Measurements from ENCODE around the gene ANKRD9. TPM values are rescaled to one million over a fixed set of nuclear protein-coding genes. Genes with fewer than 3 reads are reported as not detected.
"Not testable (repeated sequence)": the region's sequence is repeated elsewhere in the genome, so short reads cannot be mapped to it uniquely, and the experiment has no call there.

ANKRD9 gene
- total RNA-seq, 1 experiment from 2014 or later = 23.6 TPM

DNA sequence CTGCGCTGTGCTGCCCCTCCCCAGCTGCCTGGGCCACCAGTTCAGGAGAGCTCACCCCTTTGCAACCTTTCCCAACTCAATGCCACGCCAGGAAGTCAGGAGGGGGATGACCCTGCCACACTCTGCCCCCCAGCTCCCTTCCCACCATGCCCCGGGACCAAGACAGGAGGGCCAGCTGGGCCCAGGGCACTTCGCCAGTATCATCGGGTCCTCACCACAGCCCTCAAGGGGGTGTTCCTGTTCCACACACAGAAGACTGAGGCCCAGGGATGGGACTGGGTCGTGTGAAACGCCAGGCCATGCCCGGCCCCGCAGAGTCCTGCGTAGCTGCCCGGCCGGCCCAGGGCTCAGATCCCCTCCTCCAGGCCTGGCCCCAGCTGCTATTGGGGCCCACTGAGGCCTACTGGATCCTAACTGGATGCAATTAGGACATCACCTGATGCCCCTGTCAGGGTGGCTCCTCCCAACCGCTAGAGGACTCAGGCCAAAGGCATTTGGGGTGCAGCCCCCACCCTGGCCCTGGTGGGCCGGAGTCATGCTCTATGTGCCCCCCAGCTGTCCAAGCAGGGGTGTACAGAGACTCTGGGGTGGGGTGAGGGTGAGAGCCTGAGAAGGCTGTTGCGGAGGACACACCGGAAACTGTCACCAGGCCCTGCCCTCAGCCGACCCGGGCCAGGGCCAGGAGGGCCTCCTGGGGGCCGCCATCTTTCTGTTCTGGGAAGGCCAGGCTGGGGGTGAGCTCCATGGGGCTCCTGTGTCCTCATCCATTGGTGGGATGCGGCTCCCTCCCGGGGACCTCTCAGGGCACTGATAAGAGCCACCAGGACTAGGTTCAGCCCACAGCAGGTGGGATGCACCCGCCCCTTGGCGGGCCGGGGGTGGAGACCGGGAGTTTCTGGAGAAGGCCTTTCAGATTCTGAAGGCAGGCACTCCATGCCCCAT is 29.3 kb upstream of the ANKRD9 start:
- no peak for DNase-seq (ENCODE audit: low spot score)

DNA sequence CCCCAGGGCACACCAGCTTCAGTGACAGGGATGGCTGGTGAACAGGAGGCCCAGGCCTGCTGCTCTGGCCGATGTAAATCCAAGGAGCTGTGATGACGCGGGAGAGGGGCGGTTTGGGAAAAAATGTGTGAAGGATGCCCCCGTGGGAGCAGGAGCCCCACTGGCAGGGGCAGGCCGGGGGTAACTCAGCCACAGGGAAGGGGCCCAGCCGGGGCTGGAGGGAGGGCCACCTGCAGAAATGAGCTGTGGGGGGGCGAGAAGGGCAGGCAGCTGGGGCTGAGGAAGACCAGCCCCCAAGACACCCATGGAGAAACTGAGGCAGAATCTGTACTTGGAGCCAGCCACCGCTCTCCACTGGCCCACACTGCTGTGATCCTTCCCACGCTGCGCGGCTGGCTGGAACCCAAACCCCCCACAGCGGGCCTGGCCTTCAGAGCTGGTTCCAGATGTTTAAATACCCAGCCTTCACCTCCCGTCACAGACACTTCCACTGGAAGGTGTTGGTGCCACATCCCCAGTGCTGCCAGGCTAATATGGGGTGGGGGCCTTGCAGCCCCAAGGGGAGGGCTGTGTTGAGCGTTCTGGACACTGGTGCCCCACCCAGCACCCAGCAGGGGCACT is 28.5 kb upstream of the ANKRD9 start:
- no peak for DNase-seq (ENCODE audit: low spot score)

DNA sequence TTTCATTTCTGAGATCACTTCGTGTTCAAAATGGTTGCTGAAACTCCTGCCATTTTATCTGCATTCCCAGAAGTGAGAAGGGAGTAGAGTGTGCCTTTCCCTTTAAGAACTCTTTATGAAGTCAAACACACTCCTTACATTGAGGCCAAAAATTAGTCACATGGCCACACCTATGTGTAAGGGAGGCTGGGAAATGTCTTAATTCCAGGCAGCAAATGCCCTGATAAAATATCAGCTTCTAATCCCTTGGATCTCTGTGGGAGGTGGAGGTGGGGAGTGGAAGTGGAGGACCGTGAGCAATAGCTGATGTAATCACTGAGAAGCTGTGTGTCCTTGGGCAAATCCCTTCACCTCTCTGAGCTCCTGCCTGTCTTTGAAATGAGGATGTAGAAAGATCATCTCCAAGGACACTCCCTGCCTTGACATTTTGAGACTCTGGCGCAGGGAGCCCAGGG is 22.7 kb upstream of the ANKRD9 start:
- DNase-seq (ENCODE audit: low spot score) = peak; percentile 23

DNA sequence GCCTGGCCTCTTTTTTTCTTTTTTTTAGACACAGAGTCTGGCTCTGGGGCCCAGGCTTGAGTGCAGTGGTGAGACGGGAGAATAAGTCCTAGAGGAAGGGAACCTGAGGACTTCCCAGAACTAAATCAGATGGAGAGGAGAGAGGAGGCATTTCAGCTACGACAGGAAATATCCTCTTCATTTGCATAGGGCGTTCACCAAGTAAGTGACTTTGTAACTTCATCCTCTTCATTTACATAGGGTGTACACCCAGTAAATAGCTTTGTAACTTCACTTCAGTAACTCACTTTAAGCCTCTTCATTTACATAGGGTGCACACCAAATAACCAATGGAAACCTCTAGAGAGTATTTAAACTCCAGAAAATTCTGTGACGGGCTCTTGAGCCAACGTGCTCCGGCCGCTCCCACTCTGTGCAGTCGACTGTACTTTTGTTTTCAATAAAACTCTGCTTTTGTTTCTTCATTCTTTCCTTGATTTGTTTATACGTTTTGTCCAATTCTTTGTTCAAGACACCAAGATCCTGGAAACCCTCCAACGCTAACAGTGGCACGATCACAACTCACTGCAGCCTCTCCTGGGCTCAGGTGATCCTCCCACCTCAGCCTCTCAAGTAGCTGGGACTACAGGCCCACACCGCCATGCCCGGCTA is 21.4 kb upstream of the ANKRD9 start:
- DNase-seq (ENCODE audit: low spot score) = peak; percentile 40

DNA sequence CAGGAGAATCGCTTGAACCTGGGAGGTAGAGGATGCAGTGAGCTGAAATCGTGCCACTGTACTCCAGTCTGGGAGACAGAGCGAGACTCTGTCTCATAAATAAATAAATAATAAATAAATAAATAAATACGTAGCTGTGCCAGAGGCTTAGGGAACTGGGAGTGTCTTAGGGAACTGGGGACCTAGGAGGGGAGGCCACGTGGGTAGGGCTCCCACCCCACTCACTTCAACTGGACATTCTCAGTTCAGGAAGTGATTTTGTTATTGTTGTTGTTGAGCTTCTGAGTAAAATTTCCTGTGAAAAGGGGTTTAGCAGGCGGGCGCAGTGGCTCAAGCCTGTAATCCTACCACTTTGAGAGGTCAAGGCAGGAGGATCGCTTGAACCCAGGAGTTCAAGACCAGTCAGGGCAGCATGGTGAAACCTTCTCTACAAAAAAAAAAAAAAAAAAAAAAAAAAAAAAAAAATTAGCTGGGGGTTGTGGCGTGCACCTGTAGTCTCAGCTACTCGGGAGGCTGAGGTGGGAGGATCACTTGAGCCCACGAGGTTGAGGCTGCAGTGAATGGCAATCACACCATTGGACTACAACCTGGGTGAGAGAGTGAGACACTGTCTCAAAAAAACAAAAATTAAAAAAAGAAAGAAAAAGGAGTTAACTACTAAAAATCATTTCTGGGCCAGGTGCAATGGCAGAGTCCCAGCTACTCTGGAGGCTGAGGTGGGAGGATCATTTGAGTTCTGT is 19.0 kb upstream of the ANKRD9 start:
- DNase-seq (ENCODE audit: low spot score) = no peak

DNA sequence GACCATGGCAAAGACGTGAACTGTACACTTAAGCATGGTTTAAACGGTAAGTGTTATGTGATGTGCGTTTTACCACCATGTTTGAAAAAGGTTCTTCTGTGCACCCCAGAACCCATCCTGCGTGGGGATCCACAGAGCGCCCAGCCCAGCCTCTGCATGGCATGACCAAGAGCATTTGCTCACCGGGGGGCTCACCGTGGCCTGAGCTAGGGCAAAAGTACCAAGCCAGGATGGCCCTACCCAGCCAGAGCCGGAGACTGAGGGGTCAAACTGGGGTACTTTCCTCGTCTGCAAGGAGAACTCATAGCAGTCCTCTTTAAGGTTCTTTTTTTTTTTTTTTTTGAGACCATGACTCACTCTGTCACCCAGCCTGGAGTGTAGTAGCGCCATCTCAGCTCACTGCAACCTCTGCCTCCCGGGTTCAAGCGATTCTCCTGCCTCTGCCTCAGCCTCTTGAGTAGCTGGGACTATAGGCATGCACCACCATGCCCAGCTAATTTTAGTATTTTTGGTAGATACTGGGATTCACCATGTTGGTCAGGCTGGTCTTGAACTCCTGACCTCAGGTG is 16.4 kb upstream of the ANKRD9 start:
- DNase-seq (ENCODE audit: low spot score) = no peak

DNA sequence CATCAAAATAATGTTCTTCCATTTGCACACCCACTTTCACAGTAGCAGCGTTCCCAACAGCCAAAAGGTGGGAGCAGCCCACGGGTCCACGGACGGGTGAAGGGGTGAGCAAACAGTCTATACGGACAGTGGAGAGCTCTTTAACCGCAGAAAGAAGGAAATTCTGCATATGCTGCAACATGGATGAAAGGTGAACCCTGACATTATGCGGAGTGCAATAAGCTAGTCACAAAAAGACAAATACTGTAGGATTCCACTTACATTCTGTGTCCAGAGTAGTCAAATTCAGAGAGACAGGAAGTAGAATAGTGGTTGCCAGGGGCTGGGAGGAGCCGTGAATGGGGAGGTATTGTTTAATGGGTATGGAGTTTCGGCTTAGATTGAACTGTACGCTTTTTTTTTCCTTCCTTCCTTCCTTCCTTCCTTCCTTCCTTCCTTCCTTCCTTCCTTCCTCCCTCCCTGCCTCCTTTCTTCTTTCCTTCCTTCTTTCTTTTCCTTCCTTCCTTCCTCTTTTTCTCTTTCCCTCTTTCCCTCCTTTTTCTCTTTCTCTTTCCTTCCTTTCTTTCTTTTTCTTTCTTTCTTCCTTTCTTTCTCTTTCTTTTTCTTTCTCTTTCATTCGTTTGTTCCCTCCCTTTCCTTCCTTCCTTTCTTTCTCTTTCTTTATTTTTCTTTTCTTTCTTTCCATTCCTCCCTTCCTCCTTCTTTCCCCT is 15.8 kb upstream of the ANKRD9 start:
- peak; percentile 46 for DNase-seq (ENCODE audit: low spot score)

DNA sequence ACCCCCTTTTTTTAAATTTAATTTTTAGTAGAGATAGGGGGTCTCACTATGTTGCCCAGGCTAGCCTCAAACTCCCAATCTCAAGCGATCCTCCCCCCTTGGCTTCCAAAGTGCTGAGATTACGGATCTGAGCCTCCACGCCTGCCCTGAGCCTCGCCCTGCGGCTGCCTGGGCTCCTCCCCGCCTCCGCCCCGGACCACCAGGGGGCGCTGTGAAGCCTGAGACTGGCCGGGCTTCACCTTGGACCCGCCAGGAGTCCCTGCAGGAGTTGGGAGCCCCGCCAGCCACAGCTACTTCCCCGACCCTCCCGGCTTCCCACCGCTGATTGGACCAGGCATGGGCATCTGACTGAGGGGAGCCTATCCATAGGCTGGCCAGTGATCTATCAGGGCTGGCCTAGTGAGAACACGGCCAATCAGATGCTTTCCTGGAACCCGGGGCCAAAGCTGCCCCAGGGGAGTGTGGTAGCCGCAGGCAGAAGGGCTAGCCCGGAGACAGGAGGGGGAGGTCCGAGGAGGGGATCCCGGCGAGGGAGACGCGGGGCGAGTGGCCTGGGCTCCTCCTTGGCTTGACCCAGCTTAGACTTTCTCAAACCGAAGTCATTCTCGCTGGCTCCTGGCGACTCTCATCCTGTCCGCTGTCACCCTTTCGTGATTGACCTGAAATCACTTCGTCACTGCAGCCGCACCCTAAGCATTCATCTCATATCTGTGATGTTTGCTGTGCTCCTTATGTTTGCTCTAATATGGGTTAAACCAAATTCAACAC is 15.1 kb upstream of the ANKRD9 start:
- DNase-seq (ENCODE audit: low spot score) = peak; percentile 93

DNA sequence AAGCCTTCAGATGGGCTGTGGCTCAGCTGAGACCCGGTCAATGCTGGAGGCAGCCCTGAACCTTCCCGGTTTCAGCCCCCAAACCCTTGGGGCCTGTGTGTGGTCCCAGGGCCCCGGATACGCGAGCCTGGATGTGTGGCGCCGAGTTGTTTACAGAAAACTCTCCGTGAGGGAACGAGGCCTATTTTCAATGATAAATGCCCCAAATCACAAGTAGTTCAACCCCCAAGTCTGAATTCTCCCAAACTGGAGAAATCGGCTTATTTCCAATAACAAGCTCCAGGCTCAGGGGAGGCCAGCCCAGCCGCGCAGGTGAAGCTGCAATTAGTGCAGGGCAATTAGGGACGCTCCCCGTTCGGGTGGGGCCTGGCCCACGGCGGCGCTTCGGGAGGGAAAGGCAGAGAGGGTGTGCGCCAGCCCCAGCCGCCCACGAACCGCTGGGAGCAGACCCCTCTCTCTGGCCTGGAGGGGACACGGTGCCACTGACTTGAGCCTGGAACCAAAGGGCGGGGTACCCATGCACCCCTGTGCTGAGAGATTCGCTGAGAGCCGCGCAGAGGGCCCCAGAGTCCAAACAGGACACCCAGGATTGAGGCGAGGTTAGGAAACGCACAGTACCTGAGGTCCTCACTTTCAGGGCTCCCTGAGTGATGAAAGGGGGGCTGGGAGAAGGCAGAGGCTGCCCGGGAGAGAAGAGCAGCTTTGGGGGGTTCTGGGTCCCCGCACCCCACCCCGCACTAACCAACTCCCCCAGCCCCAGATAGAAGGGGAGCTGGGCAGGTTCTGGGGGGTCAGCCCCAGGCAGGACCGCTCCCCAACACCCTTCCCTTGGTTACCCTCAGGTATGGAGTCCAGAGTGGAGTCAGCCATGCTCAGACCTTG is 14.2 kb upstream of the ANKRD9 start:
- no peak for DNase-seq (ENCODE audit: low spot score)

DNA sequence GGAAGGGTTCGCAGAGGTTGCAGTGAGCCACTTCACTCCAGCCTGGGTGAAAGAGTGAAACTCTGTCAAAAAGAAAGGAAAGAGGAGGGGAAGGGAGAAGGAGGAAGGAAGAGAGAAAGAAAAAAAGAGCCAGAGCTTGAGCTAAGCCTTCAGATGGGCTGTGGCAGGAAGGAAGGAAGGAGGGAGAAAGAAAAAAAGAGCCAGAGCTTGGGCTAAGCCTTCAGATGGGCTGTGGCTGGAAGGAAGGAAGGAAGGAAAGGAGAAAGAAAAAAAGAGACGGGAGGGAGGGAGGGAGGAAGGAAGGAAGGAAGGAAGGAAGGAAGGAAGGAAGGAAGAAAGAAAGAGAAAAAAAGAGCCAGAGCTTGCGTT is 13.6 kb upstream of the ANKRD9 start:
- DNase-seq (ENCODE audit: low spot score) = no peak

DNA sequence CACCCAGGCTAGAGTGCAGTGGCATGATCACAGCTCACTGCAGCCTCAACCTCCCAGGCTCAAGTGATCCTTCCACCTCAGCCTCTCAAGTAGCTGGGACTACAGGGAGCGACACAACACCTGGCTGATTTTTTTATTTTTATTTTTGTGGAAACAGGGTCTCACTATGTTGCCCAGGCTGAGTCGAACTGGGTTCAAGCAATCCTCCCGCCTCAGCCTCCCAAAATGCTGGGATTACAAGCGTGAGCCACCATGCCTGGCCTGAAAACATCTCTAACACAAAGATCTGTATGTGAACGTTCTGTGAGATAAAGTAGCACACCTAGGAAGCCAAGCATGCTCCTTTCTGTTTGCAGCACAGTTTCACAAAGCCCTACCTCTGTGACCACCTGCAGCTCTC is 10.1 kb upstream of the ANKRD9 start:
- DNase-seq (ENCODE audit: low spot score) = not testable (repeated sequence)

DNA sequence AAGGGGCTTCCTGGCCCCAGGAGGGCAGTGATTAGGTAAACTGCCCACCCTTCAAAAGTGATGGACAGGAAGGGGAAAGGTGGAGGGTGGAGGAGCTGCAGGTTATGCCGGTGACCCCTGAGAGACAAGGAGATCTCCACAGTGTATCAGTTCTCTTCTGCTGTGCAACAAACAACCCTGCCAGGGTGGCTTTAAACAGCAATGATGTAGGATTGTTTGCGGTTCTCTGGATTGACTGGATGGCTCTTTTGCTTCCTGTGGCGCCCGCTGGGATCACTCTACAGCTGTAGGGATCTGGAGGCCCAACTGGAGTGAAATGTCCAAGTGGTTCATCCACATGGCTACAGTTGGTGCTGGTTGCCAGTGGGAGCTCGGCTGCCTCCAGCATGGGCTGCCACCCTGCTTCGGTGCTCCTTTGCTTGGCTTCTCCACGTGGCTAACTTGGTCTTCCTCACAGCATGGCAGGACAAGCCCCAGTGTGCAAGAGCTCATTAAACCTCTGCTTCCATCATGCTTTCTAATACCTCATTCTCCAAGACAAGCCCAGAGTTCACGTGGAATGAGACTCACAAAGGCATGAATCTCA is 8.6 kb upstream of the ANKRD9 start:
- DNase-seq (ENCODE audit: low spot score) = no peak

DNA sequence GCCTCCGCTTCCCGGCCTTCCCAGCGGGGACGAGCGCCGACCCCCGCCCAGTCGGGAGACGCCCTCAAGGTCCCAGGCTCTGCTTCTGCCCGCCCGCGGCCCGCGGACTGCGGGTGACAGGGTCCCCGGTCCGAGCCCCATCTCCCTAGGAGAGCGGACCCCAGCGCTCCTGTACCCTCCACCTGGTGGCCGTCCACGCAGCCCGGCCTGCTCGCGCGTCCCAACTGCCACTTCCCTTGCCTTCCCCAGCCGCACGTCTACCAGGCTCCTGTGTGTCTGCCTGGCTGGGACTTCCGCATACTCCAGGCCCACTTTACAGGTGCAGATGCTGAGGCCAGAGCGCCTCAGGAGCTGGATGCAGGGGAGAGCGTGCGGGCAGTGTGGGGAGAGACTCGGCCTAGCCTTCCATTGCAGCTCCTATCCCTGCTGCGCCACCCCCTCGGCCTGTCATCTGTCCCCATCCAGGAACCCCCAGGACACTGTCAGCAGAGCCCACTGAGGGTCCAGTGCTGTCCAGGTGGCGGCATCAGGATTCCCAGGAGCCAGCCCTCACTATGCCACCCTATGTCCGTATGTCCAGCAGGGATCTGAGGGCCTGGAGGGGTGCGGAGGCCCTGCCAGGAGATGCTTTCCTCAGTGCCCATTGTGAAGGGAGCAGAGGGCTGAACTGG is 8.0 kb upstream of the ANKRD9 start:
- no peak for DNase-seq (ENCODE audit: low spot score)

DNA sequence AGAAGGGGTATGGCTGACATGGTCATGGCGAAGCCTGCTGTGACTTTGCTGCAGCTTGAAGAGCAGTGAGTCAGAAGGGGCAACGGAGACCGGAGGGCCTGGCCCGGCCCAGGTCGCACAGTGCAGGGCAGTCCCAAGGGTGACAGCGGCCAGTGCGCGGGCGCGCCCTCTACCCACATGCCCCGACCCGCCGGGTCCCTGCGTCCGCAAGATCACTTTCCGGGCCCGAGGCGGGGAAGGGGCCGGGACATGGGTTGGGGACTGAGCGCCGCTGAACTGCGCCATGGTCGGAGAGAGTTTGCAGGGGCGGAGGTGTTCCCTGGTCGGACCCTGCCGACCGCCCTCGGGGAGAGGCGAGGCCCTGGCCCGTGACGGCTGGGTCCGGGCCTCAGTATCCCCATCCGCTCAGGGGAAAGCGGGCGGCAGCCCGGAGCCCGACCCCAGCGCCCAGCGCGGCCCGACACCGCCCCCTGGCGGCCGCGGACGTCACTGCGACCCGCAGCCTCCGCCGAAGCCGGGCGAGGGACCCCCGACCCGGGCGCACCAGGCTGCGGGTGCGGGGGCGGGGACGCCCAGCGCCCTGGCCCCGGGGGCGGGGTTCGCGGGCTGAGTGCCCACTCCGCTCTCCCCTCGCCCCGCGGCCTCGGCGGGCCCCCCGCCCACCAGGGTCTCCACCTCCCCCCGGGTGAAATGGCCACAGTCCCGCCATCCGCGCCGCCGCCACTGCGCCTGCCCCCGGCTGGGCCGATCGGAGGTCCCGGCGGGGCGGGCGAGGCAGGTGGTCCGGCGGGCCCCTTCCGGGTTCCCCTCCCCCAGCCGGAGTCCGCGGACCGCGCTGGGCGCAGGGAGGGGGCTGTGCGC is 7.2 kb upstream of the ANKRD9 start:
- peak; percentile 13 for DNase-seq (ENCODE audit: low spot score)

DNA sequence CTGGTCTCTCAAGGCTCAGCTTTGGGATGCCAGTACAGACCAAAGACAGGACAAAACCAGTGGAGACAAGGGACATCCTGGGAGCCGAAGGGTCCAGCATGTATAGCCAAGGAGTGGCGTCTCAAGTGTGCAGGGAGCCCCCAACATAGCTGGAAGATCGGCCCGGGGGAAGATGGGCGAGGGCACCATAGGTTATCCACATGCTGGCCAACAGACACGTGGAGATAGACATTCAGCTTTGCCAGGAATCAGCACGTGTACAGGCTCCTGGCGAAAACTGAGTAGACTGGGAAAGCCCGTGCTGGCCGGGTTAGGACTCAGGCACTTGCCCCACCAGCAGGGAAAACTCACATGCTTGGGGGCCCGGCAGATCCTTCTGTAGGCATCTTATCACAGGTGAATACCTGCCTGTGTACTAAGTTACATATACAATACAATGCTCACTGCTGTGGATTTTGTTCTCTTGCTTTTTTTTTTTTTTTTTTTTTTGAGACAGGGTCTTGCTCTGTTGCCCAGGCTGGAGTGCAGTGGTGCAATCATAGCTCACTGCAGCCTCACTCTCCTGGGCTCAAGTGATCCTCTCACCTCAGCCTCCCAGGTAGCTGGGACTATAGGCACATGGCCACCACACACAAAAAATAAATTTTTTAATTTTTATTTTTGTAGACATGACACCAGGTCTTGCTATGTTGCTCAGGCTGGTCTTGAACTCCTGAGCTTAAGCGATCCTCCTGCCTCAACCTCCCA is 5.6 kb upstream of the ANKRD9 start:
- no peak for DNase-seq (ENCODE audit: low spot score)
